NOMO-1 treated with dmso at 0.1 percent for 144 hours (cell line): ENCODE results near the gene WBP4.
"Not testable (repeated sequence)": the region's sequence is repeated elsewhere in the genome, so short reads cannot be mapped to it uniquely, and the experiment has no call there.

Source experiments
- DNase-seq: peaks from one replicate; lab custom pipeline; 2025; ENCODE audit not compliant: unreplicated experiment; lab: John Stamatoyannopoulos, UW

Gene WBP4

GRCh38 chr13:41077475-41077874 lies 16.2 kb downstream of the WBP4 start:
- no peak for DNase-seq

DNA sequence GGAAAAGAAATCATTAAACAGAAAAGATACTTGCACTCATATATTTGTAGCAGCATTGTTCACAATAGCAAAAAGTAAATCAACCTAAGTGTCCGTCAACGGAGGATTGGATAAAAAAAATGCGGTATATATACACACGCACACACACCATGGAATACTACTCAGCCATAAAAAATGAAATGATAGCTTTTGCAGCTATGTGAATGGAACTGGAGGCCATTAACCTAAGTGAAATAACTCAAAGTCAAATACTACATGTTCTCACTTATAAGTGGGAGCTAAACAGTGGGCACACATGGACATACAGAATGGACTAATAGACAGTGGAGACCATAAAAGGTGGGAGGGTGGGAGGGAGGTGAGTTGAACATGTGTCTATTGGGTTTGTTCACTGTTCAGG lies 18.4 kb downstream of the WBP4 start:
- DNase-seq, result no peak

- DNase-seq, result no peak
Measured at GRCh38 chr13:41085961-41086585, 24.8 kb downstream of the WBP4 start.

DNA sequence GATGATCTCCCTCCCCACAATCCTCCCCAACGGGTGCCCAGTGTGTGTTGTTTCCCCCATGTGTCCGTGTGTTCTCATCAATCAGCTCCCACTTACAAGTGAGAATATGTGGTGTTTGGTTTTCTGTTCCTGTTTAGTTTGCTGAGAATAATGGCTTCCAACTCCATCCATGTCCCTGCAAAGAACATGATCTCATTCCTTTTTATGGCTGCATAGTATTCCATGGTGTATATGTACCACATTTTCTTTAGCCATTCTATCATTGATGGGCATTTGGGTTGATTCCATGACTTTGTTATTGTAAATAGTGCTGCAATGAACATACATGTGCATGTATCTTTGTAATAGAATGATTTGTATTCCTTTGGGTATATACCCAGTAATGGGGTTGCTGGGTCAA lies 34.4 kb downstream of the WBP4 start:
- DNase-seq, result not testable (repeated sequence)

DNA sequence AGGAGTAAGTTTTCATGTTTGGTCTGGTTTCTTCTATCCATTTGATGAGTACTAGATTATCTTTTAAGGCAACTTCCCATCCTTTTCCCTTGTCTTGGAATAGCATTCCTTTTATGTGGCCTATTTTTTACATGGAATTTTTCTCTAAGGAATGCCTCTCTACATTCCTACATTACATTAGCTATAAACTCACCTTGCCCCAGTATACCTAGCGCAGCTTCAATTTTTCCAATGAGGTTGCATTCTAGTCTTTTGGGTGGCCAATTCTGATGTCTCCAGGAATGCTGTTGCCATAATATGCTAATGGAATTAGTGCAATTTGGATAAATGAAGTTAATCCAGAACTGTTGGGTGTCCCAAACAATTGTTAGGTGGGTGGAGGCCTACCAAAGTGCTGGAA lies 37.5 kb downstream of the WBP4 start:
- no peak for DNase-seq

DNA sequence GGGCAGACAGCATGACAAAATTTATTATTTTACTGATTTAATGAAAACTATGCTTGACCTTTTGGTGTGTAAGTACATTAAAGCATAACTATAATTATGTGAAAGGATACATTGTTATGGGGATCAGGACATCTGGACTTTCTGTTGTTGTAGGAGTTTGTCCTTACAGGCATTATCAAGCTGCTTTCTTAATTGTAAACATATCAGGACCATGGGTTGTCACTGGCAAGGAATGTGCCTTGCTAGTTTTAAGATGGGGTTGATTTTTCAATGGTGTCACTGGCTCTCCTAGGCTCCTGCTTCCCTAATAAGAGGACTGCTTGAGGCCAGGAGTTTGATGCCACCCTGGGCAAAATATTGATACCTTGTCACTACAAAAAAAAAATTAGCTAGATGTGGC lies 38.7 kb downstream of the WBP4 start:
- no peak for DNase-seq

DNA sequence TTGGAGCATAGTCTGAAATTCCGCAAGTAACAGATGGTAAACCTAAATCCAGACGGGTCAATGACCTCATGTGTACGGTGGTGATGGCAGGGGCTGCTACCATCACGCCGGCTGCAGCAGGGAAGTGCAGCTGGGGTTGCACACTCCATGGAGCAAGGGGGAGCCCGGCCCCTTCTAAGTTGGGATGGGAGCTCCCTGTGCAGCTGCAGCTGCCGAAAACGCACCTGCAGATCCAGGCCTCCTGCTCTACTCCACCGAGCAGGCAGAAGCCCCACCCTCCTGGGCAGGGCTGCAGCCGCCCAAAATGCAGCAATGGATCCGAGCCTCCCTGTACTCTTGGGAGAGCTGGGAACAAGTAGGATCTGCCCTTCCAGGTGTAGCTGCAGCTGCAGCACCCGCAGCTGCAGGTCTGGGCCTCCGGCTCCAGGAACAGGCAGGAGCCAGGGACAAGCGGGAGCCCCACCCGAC lies 45.8 kb downstream of the WBP4 start:
- DNase-seq, result no peak

DNA sequence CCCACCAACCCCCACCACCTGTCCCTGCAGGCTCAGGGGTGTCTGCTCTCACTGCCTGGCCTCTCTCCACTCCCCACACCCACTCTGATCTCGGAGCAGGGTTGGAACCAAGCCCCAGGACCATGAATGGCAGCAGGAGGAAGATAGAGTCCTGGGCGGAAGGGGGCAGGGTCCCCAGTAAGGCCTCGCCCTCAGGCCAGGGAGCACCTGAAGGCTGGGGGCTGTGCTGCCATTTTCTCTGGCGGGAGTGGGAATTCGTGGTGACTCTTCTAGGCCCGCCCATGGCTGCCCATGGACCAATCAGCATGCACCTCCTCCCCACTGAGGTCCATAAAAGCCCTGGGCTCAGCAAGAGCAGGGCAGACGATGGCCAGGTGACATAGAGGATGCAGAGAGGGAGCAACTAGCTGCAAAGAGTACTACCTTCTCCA lies 46.3 kb downstream of the WBP4 start:
- no peak for DNase-seq

DNA sequence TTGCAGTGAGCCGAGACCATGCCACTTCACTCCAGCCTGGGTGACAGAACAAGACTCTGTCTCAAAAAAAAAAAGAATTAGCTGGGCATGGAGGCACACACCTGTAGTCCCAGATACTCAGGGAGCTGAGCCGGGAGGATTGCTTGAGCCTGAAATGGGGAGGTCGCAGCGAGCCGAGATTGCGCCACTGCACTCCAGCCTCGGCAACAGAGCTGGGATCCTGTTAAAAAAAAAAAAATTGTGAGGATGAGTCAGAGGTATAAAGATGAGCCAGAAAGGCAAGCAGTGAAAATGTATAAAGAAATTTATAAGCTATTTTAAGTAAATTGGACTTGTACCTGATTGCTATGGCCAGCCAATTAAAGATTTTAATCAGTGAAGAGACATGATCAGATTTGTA lies 50.1 kb downstream of the WBP4 start:
- no peak for DNase-seq

GRCh38 chr13:41117869-41118268 lies 56.6 kb downstream of the WBP4 start:
- no peak for DNase-seq

DNA sequence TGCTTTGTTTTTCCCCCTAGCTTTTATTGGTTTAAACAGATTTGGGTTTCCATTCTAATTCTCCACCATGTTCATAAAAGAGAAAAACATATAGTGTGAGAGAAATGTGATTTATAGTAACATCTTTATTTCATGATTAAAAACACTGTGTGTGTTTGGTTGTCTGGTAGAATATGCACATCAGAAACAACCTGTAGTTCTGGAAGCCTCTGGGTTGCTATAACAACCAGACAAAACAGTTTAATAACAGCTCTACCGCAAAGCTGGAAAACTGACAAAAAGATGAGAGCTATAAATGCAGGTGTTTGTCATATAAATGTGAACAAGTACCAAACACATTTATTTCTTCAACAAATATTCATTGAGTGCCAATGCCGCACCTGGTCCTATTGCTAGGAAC lies 61.5 kb downstream of the WBP4 start:
- no peak for DNase-seq

- DNase-seq, result no peak
Measured at GRCh38 chr13:41127701-41128100, 66.4 kb downstream of the WBP4 start.

DNA sequence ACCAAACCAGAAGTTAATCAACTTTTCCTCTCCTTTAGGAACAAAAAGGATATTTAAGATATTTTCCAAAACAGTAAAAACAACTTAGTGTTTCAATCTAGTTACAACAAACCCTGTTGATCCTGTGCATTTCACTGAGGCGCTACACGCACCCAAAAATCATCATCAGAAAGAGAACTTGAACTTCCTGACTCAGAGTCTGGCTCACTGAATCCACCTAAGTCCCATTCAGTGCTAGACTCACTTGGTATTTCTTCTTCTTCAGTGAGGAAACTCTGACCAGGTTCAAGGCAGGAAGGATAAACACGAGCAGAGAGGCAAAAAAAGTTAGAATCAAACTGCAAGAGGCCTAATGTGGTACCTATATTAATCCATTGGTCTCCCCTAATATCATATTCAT lies 69.0 kb downstream of the WBP4 start:
- no peak for DNase-seq

GRCh38 chr13:41131189-41131588 lies 69.9 kb downstream of the WBP4 start:
- DNase-seq, result not testable (repeated sequence)

DNA sequence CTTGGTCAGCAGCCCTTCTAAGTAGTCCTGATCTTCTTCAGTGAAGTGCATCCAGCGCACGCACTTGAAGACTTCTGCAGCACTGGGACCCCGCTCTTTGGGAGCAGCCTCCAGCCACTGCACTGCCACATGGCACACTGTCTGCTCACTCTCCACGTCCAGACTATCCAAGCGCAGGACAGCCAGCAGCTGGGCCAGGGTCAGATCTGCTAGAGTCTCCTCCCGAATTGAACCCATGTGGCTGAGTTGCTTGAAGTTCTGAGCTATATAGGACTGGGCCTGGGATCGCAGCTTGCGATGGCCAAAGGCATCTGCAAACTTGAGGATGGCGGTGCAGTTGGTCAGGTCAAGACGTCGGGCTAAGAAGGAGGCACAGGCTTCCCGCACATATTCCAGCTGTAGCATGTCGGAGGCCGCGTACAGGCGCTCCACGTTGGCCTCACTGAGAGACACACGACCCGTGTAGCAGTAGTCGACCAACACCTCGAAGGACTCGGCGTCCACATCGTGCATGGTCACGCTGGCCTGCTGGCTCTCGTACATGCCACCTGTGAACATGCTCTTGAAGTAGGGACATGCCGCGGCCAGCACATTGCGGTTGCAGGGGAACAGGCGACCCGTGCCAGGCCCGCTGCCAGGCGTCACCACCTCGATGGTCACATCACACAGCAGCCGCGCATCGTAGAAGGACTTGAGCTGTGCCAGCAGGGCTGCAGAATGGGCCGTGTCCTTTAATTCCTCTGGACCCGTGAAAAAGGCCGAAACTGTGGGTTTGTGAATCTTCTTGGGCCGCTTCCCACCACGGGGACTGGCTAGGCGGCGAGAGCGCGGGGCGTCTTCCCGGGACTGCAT lies 70.6 kb downstream of the WBP4 start:
- DNase-seq, result not testable (repeated sequence)

DNA sequence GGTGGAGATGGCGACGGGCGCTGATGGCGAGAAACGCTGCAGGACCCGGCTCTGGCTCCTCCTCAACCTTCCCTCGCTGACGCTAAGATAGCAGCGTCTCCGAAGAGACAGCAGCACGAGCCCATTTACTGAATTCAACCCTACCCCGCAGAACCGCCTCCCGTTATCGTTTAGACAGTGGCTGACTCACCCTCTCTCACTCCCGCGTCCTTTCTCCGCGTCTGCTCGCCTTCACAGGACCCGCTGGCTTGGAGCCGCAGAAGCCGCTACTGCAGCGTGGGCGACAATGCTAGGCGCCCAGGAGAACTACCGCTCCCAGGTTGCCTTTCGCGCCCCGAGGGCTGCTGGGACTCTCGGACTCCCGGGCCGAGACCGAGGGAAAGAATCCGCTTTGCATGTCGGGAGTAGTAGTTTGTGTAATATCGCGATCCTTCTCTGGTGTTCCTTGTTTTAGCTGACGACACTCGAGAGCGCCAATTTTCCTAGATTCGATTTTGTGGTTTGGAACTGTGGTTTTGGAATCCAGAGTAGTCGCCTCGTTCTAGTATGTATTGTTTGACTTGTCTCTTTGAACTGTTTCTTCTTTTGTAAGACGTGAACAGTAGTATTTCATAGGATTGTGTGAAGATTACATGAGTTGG lies 71.3 kb downstream of the WBP4 start, which contains the start of gene KBTBD6:
Gene KBTBD6, minus strand, starts transcription at position 291 of the 641 bp plus-strand sequence. CDS start 291 bp downstream, outside the sequence.
- peak; percentile 96 for DNase-seq
